GM23338 (cell line): ENCODE results near the gene TNFRSF17. TPM values are rescaled to one million over a fixed set of nuclear protein-coding genes. Genes with fewer than 3 reads are reported as not detected.

Experiments
- ATAC-seq: fragments of 200-7000 bp; cut with Tn5 transposase; 3 replicates; pipeline ENCODE4 v1.9.1; 2020
- DNase-seq: peaks from one replicate; pipeline ENCODE4 v3.0.0-alpha.2; 2015; ENCODE audit warnings: low spot score
- H2AFZ ChIP-seq: fragments of 200-600 bp; sonication (generic); 2 replicates; pipeline ENCODE4 v1.8.0; 2016; ENCODE audit warnings: antibody characterized with exemption, mild to moderate bottlenecking, moderate library complexity
- H3F3A ChIP-seq: fragments of 200-600 bp; sonication (generic); replicated peaks from 2 replicates; pipeline ENCODE4 v1.8.0; 2017; ENCODE audit warnings: antibody characterized with exemption, mixed run types, low read depth
- H3K27ac ChIP-seq: fragments of 200-600 bp; sonication (generic); 2 replicates; pipeline ENCODE4 v1.6.1; 2016; ENCODE audit warnings: low read depth
- H3K27me3 ChIP-seq: fragments of 200-600 bp; sonication (generic); 2 replicates; pipeline ENCODE4 v1.8.0; 2016; ENCODE audit warnings: mild to moderate bottlenecking, mixed run types, moderate library complexity; ENCODE audit not compliant: insufficient read depth
- H3K36me3 ChIP-seq: fragments of 200-600 bp; sonication (generic); 2 replicates; pipeline ENCODE4 v1.8.0; 2016; ENCODE audit warnings: mild to moderate bottlenecking; ENCODE audit not compliant: insufficient read depth
- H3K4me1 ChIP-seq: fragments of 200-600 bp; sonication (generic); 2 replicates; pipeline ENCODE4 v1.8.0; 2016; ENCODE audit warnings: mild to moderate bottlenecking, moderate library complexity; ENCODE audit not compliant: insufficient read depth
- H3K4me2 ChIP-seq: fragments of 200-600 bp; sonication (generic); 2 replicates; pipeline ENCODE4 v1.7.1; 2017; ENCODE audit warnings: mixed run types
- H3K4me3 ChIP-seq: fragments of 200-600 bp; sonication (generic); 2 replicates; pipeline ENCODE4 v1.6.1; 2016; ENCODE audit warnings: mixed run types
- H3K79me2 ChIP-seq: fragments of 200-600 bp; sonication (generic); replicated peaks from 2 replicates; pipeline ENCODE4 v1.8.0; 2017; ENCODE audit warnings: mild to moderate bottlenecking; ENCODE audit not compliant: insufficient read depth
- H3K9me2 ChIP-seq: fragments of 200-600 bp; sonication (generic); 2 replicates; pipeline ENCODE4 v1.8.0; 2017; ENCODE audit not compliant: insufficient read depth
- H4K20me1 ChIP-seq: fragments of 200-600 bp; sonication (generic); replicated peaks from 2 replicates; pipeline ENCODE4 v1.8.0; 2017; ENCODE audit warnings: mild to moderate bottlenecking; ENCODE audit not compliant: insufficient read depth
- H3K27ac Mint-ChIP-seq: 2 replicates; pipeline ENCODE4 v1.8.0; 2020; ENCODE audit warnings: inconsistent platforms, mild to moderate bottlenecking, moderate library complexity, mixed read lengths
- H3K27me3 Mint-ChIP-seq: 3 replicates; pipeline ENCODE4 v1.8.0; 2022; ENCODE audit warnings: low read depth, mild to moderate bottlenecking, moderate library complexity, mixed read lengths, inconsistent platforms; ENCODE audit not compliant: insufficient read depth, poor library complexity
- H3K36me3 Mint-ChIP-seq: 3 replicates; pipeline ENCODE4 v1.8.0; 2021; ENCODE audit warnings: low read depth, mild to moderate bottlenecking, inconsistent platforms, moderate library complexity, mixed read lengths
- H3K4me1 Mint-ChIP-seq: 3 replicates; pipeline ENCODE4 v1.8.0; 2020; ENCODE audit warnings: mild to moderate bottlenecking, inconsistent platforms, mixed read lengths
- H3K4me3 Mint-ChIP-seq: 3 replicates; pipeline ENCODE4 v1.8.0; 2021; ENCODE audit warnings: moderate library complexity, mild to moderate bottlenecking, inconsistent platforms, mixed read lengths
- H3K9me3 Mint-ChIP-seq: 3 replicates; pipeline ENCODE4 v1.8.0; 2020; ENCODE audit warnings: moderate library complexity, mild to moderate bottlenecking, inconsistent platforms, mixed read lengths
- CREB1 ChIP-seq: fragments of 250-450 bp; sonication (Bioruptor Pico); IDR thresholded peaks from 2 replicates; pipeline ENCODE4 v1.5.0; 2020; ENCODE audit warnings: low read depth, mild to moderate bottlenecking, moderate library complexity
- EZH2phosphoT487 ChIP-seq: fragments of 200-600 bp; sonication (generic); IDR thresholded peaks from one replicate; pipeline ENCODE4 v1.8.1; 2018; ENCODE audit warnings: antibody characterized with exemption; ENCODE audit not compliant: unreplicated experiment
- POLR2AphosphoS5 ChIP-seq: IDR thresholded peaks from 2 replicates; pipeline ENCODE4 v1.6.1; 2016; ENCODE audit warnings: antibody characterized with exemption, low read depth
- ZNF114 ChIP-seq: fragments of 250-450 bp; sonication (Bioruptor Pico); IDR thresholded peaks from 2 replicates; pipeline ENCODE4 v1.5.0; 2020; ENCODE audit warnings: mild to moderate bottlenecking, moderate library complexity
- ZNF331 ChIP-seq: fragments of 250-450 bp; sonication (Bioruptor Pico); IDR thresholded peaks from 2 replicates; pipeline ENCODE4 v1.5.0; 2020; ENCODE audit warnings: low read depth, mild to moderate bottlenecking, moderate library complexity
- polyA plus RNA-seq: library from polyadenylated mRNA; unstranded; fragments of >200 nt; fragmentation: Nextera tagmentation; extraction: Ambion mirVana; gene quantifications from 2 replicates; pipeline ENCODE4 v1.2.1, GENCODE V29; 2016
- total RNA-seq: library from RNA; depleted of rRNA; stranded (reverse); fragments of >200 nt; shearing (Covaris generic); gene quantifications from 2 replicates; pipeline ENCODE4 v1.2.3, GENCODE V29; 2014
- TF ChIP-seq, protein P1 (sequence below), 2 experiments: fragments of 200-600 bp in 1 of 2; sonication (generic) in 1 of 2; conservative IDR thresholded peaks; 2 replicates each; pipeline versions ENCODE4 v1.5.1 to v1.6.1; 2016 to 2017; ENCODE audit warnings: antibody characterized with exemption in 2 of 2, low read depth in 2 of 2, mild to moderate bottlenecking in 2 of 2, moderate library complexity in 1 of 2
- TF ChIP-seq, protein P2 (sequence below): IDR thresholded peaks from 2 replicates; pipeline ENCODE4 v1.6.1; 2016; ENCODE audit warnings: antibody characterized with exemption

TNFRSF17 gene
- total and polyA plus RNA-seq, 2 experiments from 2014 or later = not detected

DNA sequence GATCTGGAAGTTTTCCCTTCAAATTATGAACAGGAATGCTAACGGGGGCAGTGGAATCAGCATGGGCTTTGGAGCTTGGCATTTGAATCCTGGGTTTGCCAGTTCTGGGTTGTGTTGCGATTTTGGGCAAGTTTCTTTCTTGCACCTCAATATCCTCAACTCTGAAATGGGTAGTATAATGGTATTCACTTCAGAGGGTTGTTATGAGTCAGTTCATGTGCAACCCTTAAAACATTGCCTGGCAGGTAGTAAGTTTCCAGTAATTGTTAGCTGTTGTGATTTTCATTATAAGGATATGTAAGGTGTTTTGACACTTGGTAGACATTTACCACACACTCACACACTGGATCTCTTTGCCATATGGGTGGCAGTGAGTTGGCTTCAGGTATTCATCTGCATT lies 44.9 kb downstream of the TNFRSF17 start:
- H3K27ac Mint-ChIP-seq = no peak overlapping the region

GRCh38 chr16:12010388-12011251 lies 45.6 kb downstream of the TNFRSF17 start:
- Mint-ChIP-seq H3K27me3 (peaks cover 2% of the 10 kb centered on the region), H3K27ac (no peak overlapping the region; the same call in 1 of the 2 replicates), H3K4me1 (no peaks in the 10 kb centered on the region; the same call in 2 of the 3 replicates), H3K4me3 (no peak overlapping the region), H3K36me3 (no peaks in the 10 kb centered on the region), H3K9me3 (no peaks in the 10 kb centered on the region)
- no peak overlapping the region for H2AFZ ChIP-seq
- H3F3A ChIP-seq = no peaks in the 10 kb centered on the region
- no peak overlapping the region for H3K4me3 ChIP-seq
- no peak overlapping the region for H3K27ac ChIP-seq
- no peak for ATAC-seq
- no peaks in the 10 kb centered on the region for H3K79me2 ChIP-seq
- no peaks in the 10 kb centered on the region for H3K4me1 ChIP-seq
- no peaks in the 10 kb centered on the region for H3K36me3 ChIP-seq
- H3K9me2 ChIP-seq = no peaks in the 10 kb centered on the region
- no peak for DNase-seq
- no peak overlapping the region for H3K4me2 ChIP-seq
- no peak for TF ChIP-seq POLR2AphosphoS5
- no peaks in the 10 kb centered on the region for H3K27me3 ChIP-seq
- H4K20me1 ChIP-seq = no peaks in the 10 kb centered on the region

More for the DNA sequence above, 44.9 kb downstream of the TNFRSF17 start:
- Histone ChIP-seq H3K27ac (no peak overlapping the region), H3K36me3 (no peaks in the 10 kb centered on the region), H3K27me3 (no peaks in the 10 kb centered on the region), H3K9me2 (no peaks in the 10 kb centered on the region), H3K79me2 (no peaks in the 10 kb centered on the region), H4K20me1 (no peaks in the 10 kb centered on the region), H3K4me2 (no peak overlapping the region), H3K4me3 (no peak overlapping the region), H3K4me1 (no peaks in the 10 kb centered on the region), H3F3A (no peaks in the 10 kb centered on the region), H2AFZ (no peak overlapping the region)
- no peak for DNase-seq
- Mint-ChIP-seq H3K27me3 (peaks cover 2% of the 10 kb centered on the region), H3K9me3 (no peaks in the 10 kb centered on the region), H3K4me3 (no peak overlapping the region), H3K36me3 (no peaks in the 10 kb centered on the region), H3K4me1 (no peaks in the 10 kb centered on the region; the same call in 2 of the 3 replicates)
- ATAC-seq = no peak
- no peak for TF ChIP-seq ZNF331 (CRISPR knock-in tag)
- no peak for TF ChIP-seq CREB1 (CRISPR knock-in tag)
- no peak for TF ChIP-seq EZH2phosphoT487
- TF ChIP-seq ZNF114 = no peak

DNA sequence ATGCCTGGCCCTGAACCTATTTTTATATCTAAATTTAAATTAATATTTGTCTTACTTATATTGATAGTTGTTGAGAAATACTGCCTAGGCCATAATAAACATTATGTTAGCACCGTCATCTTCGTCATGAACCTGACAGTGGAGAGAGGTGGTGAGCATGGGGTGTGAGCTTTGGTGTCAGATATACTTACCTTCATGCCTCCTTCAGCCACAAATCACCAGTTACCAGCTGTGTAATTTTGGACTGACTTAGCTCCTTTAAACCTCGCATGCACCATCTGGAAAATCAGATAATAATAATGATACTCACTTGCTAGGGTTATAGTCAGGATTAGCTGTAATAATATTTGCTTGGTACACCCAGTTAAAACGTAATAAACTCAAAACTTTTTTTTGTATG lies 46.6 kb downstream of the TNFRSF17 start:
- Histone ChIP-seq H3K79me2 (no peaks in the 10 kb centered on the region), H2AFZ (no peak overlapping the region), H3K27me3 (no peaks in the 10 kb centered on the region), H4K20me1 (no peaks in the 10 kb centered on the region), H3K4me1 (no peaks in the 10 kb centered on the region), H3K27ac (no peak overlapping the region), H3F3A (no peaks in the 10 kb centered on the region), H3K9me2 (no peaks in the 10 kb centered on the region), H3K4me3 (no peak overlapping the region), H3K36me3 (no peaks in the 10 kb centered on the region), H3K4me2 (no peak overlapping the region)
- DNase-seq (no peak), ATAC-seq (no peak)
- Mint-ChIP-seq H3K9me3 (no peaks in the 10 kb centered on the region), H3K4me1 (no peaks in the 10 kb centered on the region; the same call in 2 of the 3 replicates), H3K27ac (no peak overlapping the region), H3K4me3 (no peak overlapping the region), H3K36me3 (no peaks in the 10 kb centered on the region), H3K27me3 (peaks cover 2% of the 10 kb centered on the region)
- TF ChIP-seq ZNF114 = no peak
- TF ChIP-seq CREB1 (CRISPR knock-in tag) = no peak
- TF ChIP-seq, protein P1, sequence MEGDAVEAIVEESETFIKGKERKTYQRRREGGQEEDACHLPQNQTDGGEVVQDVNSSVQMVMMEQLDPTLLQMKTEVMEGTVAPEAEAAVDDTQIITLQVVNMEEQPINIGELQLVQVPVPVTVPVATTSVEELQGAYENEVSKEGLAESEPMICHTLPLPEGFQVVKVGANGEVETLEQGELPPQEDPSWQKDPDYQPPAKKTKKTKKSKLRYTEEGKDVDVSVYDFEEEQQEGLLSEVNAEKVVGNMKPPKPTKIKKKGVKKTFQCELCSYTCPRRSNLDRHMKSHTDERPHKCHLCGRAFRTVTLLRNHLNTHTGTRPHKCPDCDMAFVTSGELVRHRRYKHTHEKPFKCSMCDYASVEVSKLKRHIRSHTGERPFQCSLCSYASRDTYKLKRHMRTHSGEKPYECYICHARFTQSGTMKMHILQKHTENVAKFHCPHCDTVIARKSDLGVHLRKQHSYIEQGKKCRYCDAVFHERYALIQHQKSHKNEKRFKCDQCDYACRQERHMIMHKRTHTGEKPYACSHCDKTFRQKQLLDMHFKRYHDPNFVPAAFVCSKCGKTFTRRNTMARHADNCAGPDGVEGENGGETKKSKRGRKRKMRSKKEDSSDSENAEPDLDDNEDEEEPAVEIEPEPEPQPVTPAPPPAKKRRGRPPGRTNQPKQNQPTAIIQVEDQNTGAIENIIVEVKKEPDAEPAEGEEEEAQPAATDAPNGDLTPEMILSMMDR (conservative IDR thresholded peaks at IDR 0.05; ENCODE audit: low read depth in 2 of 2) = no peak
- TF ChIP-seq, protein P2, sequence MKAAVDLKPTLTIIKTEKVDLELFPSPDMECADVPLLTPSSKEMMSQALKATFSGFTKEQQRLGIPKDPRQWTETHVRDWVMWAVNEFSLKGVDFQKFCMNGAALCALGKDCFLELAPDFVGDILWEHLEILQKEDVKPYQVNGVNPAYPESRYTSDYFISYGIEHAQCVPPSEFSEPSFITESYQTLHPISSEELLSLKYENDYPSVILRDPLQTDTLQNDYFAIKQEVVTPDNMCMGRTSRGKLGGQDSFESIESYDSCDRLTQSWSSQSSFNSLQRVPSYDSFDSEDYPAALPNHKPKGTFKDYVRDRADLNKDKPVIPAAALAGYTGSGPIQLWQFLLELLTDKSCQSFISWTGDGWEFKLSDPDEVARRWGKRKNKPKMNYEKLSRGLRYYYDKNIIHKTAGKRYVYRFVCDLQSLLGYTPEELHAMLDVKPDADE = no peak
